Nephron progenitor cell (in vitro differentiated cells): Measurements from ENCODE around the gene OTOGL.

Source experiments
- DNase-seq: peaks from one replicate; pipeline ENCODE4 v3.0.0; 2021
- H3K27ac Mint-ChIP-seq: 2 replicates; pipeline ENCODE4 v1.8.0; 2021; ENCODE audit warnings: mild to moderate bottlenecking, moderate library complexity, mixed read lengths
- H3K27me3 Mint-ChIP-seq: 2 replicates; pipeline ENCODE4 v1.8.0; 2021; ENCODE audit warnings: mild to moderate bottlenecking, low read depth, mixed read lengths; ENCODE audit not compliant: poor library complexity
- H3K36me3 Mint-ChIP-seq: 2 replicates; pipeline ENCODE4 v1.8.0; 2021; ENCODE audit warnings: low read depth, mixed read lengths
- H3K4me1 Mint-ChIP-seq: 2 replicates; pipeline ENCODE4 v1.8.0; 2021; ENCODE audit warnings: mixed read lengths
- H3K4me3 Mint-ChIP-seq: 2 replicates; pipeline ENCODE4 v1.8.0; 2021; ENCODE audit warnings: mild to moderate bottlenecking, moderate library complexity, mixed read lengths
- H3K9me3 Mint-ChIP-seq: 2 replicates; pipeline ENCODE4 v1.8.0; 2021; ENCODE audit warnings: mild to moderate bottlenecking, moderate library complexity, mixed read lengths
- CTCF ChIP-seq: fragments of 200-600 bp; sonication (generic); IDR thresholded peaks from 2 replicates; pipeline ENCODE4 v1.5.0; 2021; ENCODE audit warnings: antibody characterized with exemption

The OTOGL gene

GRCh38 chr12:80415466-80415865, 316.1 kb downstream of the OTOGL start:
- TF ChIP-seq CTCF: no peak
- no peaks in the 10 kb centered on the region for H3K36me3 Mint-ChIP-seq
- no peaks in the 10 kb centered on the region for H3K9me3 Mint-ChIP-seq
- H3K27ac Mint-ChIP-seq: no peak overlapping the region
- no peaks in the 10 kb centered on the region for H3K4me1 Mint-ChIP-seq
- DNase-seq: no peak
- no peak overlapping the region for H3K4me3 Mint-ChIP-seq
- peaks cover 12% of the 10 kb centered on the region for H3K27me3 Mint-ChIP-seq

GRCh38 chr12:80419644-80420043, 320.3 kb downstream of the OTOGL start:
- TF ChIP-seq CTCF: no peak
- H3K9me3 Mint-ChIP-seq: no peaks in the 10 kb centered on the region
- DNase-seq: no peak
- H3K36me3 Mint-ChIP-seq: no peaks in the 10 kb centered on the region
- no peak overlapping the region for H3K27ac Mint-ChIP-seq
- peaks cover 8% of the 10 kb centered on the region for H3K27me3 Mint-ChIP-seq
- H3K4me3 Mint-ChIP-seq: no peak overlapping the region
- H3K4me1 Mint-ChIP-seq: no peaks in the 10 kb centered on the region

- Mint-ChIP-seq H3K27me3 (peaks cover 6% of the 10 kb centered on the region), H3K9me3 (no peaks in the 10 kb centered on the region), H3K36me3 (no peaks in the 10 kb centered on the region), H3K27ac (no peak overlapping the region), H3K4me1 (no peaks in the 10 kb centered on the region), H3K4me3 (no peak overlapping the region)
- DNase-seq: no peak
- no peak for TF ChIP-seq CTCF
Measured at GRCh38 chr12:80420075-80420474, 320.7 kb downstream of the OTOGL start.

GRCh38 chr12:80422550-80422949, 323.2 kb downstream of the OTOGL start:
- no peak overlapping the region for H3K27ac Mint-ChIP-seq
- TF ChIP-seq CTCF: no peak
- no peaks in the 10 kb centered on the region for H3K4me1 Mint-ChIP-seq
- H3K4me3 Mint-ChIP-seq: no peak overlapping the region
- no peak for DNase-seq
- H3K36me3 Mint-ChIP-seq: no peaks in the 10 kb centered on the region
- no peaks in the 10 kb centered on the region for H3K27me3 Mint-ChIP-seq
- H3K9me3 Mint-ChIP-seq: no peaks in the 10 kb centered on the region
